ENCODE data around the gene TRMT61A. TPM values are rescaled to one million over a fixed set of nuclear protein-coding genes. Genes with fewer than 3 reads are reported as not detected.

The TRMT61A gene
- total and polyA plus RNA-seq, 2 of the 4 experiments (the other 2 are of a cell fraction): 5.7 to 16.2 TPM

- Histone ChIP-seq H4K20me1 (ENCODE audit: insufficient read depth, low read length) (peaks cover 8% of the 10 kb centered on the region; the same call in 1 of the 2 replicates), H4K5ac (ENCODE audit: low read depth, low read length) (no peak overlapping the region), H4K8ac (ENCODE audit: low read depth in 2 of 2, low read length in 2 of 2) (no peak overlapping the region), H3K79me1 (ENCODE audit: low read depth in 1 of 2, low read length in 2 of 2) (peaks cover 0 to 20% of the 10 kb centered on the region in 2 experiments; a peak in 3 of 4 replicates), H3K27me3 (ENCODE audit: control insufficient read depth, insufficient read depth, low read length) (no peaks in the 10 kb centered on the region), H3K14ac (replicated peaks; ENCODE audit: low read depth, low read length) (no peak overlapping the region), H2AFZ (replicated peaks; ENCODE audit: low read length, poor library complexity) (no peak overlapping the region), H3K4me3 (ENCODE audit: insufficient read depth, low read depth, low read length) (no peak overlapping the region), H3K9ac (ENCODE audit: low read depth, low read length) (no peak overlapping the region), H4K91ac (ENCODE audit: insufficient read depth, low read depth, low read length) (no peak overlapping the region), H3K56ac (ENCODE audit: extremely low read depth, insufficient read depth, low read length) (no peak overlapping the region), H2BK15ac (ENCODE audit: low read depth, low read length) (no peak overlapping the region), H2BK5ac (ENCODE audit: low read depth, low read length, poor library complexity, severe bottlenecking) (no peak overlapping the region), H2AK9ac (replicated peaks; ENCODE audit: low read depth, low read length, poor library complexity) (no peak overlapping the region), H3K23ac (ENCODE audit: low read depth, low read length) (no peak overlapping the region), H3K36me3 (ENCODE audit: control insufficient read depth, insufficient read depth, low read length) (no peaks in the 10 kb centered on the region), H2BK120ac (ENCODE audit: low read depth, low read length) (no peak overlapping the region), H3K18ac (ENCODE audit: low read depth, low read length) (no peak overlapping the region), H3K27ac (ENCODE audit: insufficient read depth, low read length) (no peak overlapping the region), H3K9me1 (ENCODE audit: insufficient read depth, low read length) (peaks cover 8% of the 10 kb centered on the region; the same call in 1 of the 2 replicates), H3K4me2 (ENCODE audit: low read depth, low read length) (no peak overlapping the region), H3K4ac (ENCODE audit: low read depth, low read length) (no peak overlapping the region), H2BK20ac (ENCODE audit: low read depth, low read length) (no peak overlapping the region), H3K4me1 (ENCODE audit: control insufficient read depth, insufficient read depth, low read length) (peaks cover 9% of the 10 kb centered on the region), H2AK5ac (ENCODE audit: low read depth, low read length) (no peak overlapping the region), H3K9me3 (ENCODE audit: control insufficient read depth, insufficient read depth, low read length) (no peaks in the 10 kb centered on the region)
- ATAC-seq (ENCODE audit: low read depth) (no peak), DNase-seq (no peak)
- CTCF ChIA-PET: no interaction called here
- POLR2A ChIA-PET (ENCODE audit: unreplicated experiment): interaction anchor here (0.7 kb wide), 1 partner anchor 20 kb away, joined by 4 read pairs; no protein-coding TSS in a partner anchor
- dilution Hi-C loops (cut with HindIII; ENCODE audit: low sequenced_read_pairs, unreplicated experiment): no loop called here
- WGBS, 2 experiments (ENCODE audit: extremely low coverage in 2 of 2, insufficient read length in 1 of 2): 87% methylated on average over 9 of the region's 30 CpGs; no CpG with 5 or more reads in 1 of the 2 experiments
- no TSS peak for BruUV-seq (replicated peaks)
- intact Hi-C loops (cut with micrococcal nuclease): no loop called here
- in situ Hi-C loops (cut with MboI; ENCODE audit: low sequenced_read_pairs): no loop called here
- TF ChIP-seq USF2 (IDR thresholded peaks at IDR 0.05; ENCODE audit: low read depth, low read length) (no peak), NFE2L2 (IDR thresholded peaks at IDR 0.05; ENCODE audit: low read depth, low read length) (no peak), POLR2A (IDR thresholded peaks at IDR 0.05; ENCODE audit: low read depth, low read length) (no peak), BHLHE40 (IDR thresholded peaks at IDR 0.05; ENCODE audit: low read depth, low read length) (no peak), MAFK (IDR thresholded peaks at IDR 0.05; ENCODE audit: low read depth, low read length) (no peak), SMC3 (IDR thresholded peaks at IDR 0.05; ENCODE audit: low read depth, low read length) (no peak), RFX5 (IDR thresholded peaks at IDR 0.05; ENCODE audit: low read depth, low read length) (no peak), CTCF (conservative IDR thresholded peaks at IDR 0.05; ENCODE audit: low read depth, low read length) (no peak), CEBPB (IDR thresholded peaks at IDR 0.05; ENCODE audit: low read depth, low read length) (no peak), RAD21 (IDR thresholded peaks at IDR 0.05; ENCODE audit: low read length) (no peak), MXI1 (IDR thresholded peaks at IDR 0.05; ENCODE audit: borderline replicate concordance, low read depth, low read length) (no peak), RCOR1 (IDR thresholded peaks at IDR 0.05; ENCODE audit: insufficient replicate concordance, low read length) (no peak), FOS (IDR thresholded peaks at IDR 0.05; ENCODE audit: low read depth, low read length) (no peak)
- TF ChIP-seq, protein P1, sequence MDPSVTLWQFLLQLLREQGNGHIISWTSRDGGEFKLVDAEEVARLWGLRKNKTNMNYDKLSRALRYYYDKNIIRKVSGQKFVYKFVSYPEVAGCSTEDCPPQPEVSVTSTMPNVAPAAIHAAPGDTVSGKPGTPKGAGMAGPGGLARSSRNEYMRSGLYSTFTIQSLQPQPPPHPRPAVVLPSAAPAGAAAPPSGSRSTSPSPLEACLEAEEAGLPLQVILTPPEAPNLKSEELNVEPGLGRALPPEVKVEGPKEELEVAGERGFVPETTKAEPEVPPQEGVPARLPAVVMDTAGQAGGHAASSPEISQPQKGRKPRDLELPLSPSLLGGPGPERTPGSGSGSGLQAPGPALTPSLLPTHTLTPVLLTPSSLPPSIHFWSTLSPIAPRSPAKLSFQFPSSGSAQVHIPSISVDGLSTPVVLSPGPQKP (IDR thresholded peaks at IDR 0.05; ENCODE audit: borderline replicate concordance, low read depth, low read length): no peak
Measured at GRCh38 chr14:103549361-103550311, 20.6 kb downstream of the TRMT61A start.
